HFFc6 (cell line): ENCODE measurements around the gene CNOT3. TPM values are rescaled to one million over a fixed set of nuclear protein-coding genes. Genes with fewer than 3 reads are reported as not detected.
A peak's percentile ranks its signal among the peaks of the same experiment; 100 is the strongest.

Experiments
- DNase-seq: peaks from one replicate; pipeline ENCODE4 v3.0.0-alpha.2; 2018
- H3K27ac Mint-ChIP-seq: 2 replicates; pipeline ENCODE4 v1.8.0; 2020; ENCODE audit warnings: mild to moderate bottlenecking, mixed read lengths
- H3K27me3 Mint-ChIP-seq: 2 replicates; pipeline ENCODE4 v1.8.0; 2021; ENCODE audit warnings: mild to moderate bottlenecking, moderate library complexity, mixed read lengths; ENCODE audit not compliant: insufficient read depth
- H3K36me3 Mint-ChIP-seq: 2 replicates; pipeline ENCODE4 v1.8.0; 2021; ENCODE audit warnings: low read depth, mixed read lengths
- H3K4me1 Mint-ChIP-seq: 2 replicates; pipeline ENCODE4 v1.8.0; 2020; ENCODE audit warnings: low read depth, mixed read lengths
- H3K4me3 Mint-ChIP-seq: 2 replicates; pipeline ENCODE4 v1.8.0; 2020; ENCODE audit warnings: mild to moderate bottlenecking, moderate library complexity, mixed read lengths
- H3K9me3 Mint-ChIP-seq: 2 replicates; pipeline ENCODE4 v1.8.0; 2020; ENCODE audit warnings: mild to moderate bottlenecking, mixed read lengths
- total RNA-seq, 6 experiments: library from RNA; stranded (reverse); fragmentation: NEBNext Ultra II Directional; extraction: Animal tissue kit (Norgen Biotek cat#: 25700); gene quantifications; 2 replicates in 1 of 6; 3 replicates in 5 of 6; pipeline ENCODE4 v1.2.3, GENCODE V29; 2021
- TF ChIP-seq, protein P1 (sequence below): fragments of 200-600 bp; sonication (generic); IDR thresholded peaks from 2 replicates; pipeline ENCODE4 v1.5.0; 2021; ENCODE audit warnings: antibody characterized with exemption, mild to moderate bottlenecking

The CNOT3 gene
- total RNA-seq, 6 experiments from 2014 or later = 46.4 to 65.5 (median 59.6) TPM

DNA sequence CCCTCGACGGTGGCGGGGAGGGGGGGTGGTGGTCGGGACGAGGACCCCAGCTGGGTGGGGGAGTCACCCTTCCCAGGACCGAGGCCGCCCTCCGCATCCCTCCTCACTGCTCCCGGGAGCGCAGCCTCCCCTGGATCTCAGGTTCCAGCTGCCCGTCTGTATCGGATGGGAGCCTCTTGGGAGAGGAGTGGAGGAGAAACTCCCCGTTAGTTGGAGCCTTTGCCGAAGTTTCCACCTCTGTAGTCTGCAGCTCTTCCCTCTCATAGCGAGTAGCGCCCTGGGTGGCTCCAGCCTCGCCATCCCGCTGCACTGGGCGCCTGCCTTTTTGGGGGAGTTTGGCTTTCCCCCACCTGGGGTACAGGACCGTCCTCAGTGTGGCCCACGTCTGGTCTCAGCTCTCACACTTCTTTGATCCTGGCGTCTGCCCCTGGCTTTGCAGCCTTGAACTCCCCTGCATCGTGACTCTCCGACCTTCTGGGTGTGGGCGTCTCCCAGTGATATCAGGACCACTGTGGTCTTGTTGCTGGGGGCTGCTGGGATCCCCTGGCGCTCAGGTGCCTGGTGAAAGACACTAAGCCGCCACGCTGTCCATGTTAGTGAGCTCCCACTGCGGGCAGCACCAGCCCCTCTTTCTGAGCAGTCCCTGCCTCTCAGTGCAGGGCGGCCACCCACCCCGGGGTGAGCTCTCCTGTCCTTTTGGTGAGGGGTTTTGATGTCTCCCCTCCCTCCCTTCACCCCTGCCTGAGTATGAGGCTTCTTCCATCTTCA is 1.1 kb downstream of the CNOT3 start:
- peaks cover 50% of the 10 kb centered on the region for H3K4me1 Mint-ChIP-seq
- peaks cover 2% of the 10 kb centered on the region; the same call in 1 of the 2 replicates for H3K27me3 Mint-ChIP-seq
- peak overlapping the region; percentile 91 for H3K4me3 Mint-ChIP-seq
- DNase-seq = no peak
- peaks cover 14% of the 10 kb centered on the region for H3K36me3 Mint-ChIP-seq
- TF ChIP-seq, protein P1, sequence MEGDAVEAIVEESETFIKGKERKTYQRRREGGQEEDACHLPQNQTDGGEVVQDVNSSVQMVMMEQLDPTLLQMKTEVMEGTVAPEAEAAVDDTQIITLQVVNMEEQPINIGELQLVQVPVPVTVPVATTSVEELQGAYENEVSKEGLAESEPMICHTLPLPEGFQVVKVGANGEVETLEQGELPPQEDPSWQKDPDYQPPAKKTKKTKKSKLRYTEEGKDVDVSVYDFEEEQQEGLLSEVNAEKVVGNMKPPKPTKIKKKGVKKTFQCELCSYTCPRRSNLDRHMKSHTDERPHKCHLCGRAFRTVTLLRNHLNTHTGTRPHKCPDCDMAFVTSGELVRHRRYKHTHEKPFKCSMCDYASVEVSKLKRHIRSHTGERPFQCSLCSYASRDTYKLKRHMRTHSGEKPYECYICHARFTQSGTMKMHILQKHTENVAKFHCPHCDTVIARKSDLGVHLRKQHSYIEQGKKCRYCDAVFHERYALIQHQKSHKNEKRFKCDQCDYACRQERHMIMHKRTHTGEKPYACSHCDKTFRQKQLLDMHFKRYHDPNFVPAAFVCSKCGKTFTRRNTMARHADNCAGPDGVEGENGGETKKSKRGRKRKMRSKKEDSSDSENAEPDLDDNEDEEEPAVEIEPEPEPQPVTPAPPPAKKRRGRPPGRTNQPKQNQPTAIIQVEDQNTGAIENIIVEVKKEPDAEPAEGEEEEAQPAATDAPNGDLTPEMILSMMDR = no peak
- H3K27ac Mint-ChIP-seq = peak overlapping the region; percentile 89
- no peaks in the 10 kb centered on the region for H3K9me3 Mint-ChIP-seq

DNA sequence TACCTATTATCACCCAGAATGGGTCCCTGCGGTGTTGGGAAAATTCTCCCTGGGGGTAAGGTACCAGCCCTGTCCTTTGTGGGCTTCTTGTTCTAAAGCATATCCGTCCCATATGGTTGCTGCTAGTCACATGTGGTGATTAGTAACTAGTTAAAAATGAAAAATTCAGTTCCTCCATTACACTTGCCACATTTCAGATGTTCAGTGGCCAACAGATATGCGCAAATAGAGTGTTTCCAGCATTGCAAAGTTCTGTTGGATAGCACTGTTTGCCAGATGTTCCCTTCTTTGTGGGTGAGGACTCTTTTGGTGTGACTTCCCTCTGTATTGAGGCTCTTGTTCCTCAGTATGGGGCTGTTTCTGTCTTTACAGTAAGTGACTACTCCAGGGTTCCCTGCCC is 3.8 kb downstream of the CNOT3 start:
- no peak overlapping the region for H3K4me3 Mint-ChIP-seq
- peaks cover 2% of the 10 kb centered on the region; the same call in 1 of the 2 replicates for H3K27me3 Mint-ChIP-seq
- TF ChIP-seq, protein P1 = no peak
- no peaks in the 10 kb centered on the region for H3K9me3 Mint-ChIP-seq
- H3K36me3 Mint-ChIP-seq = peaks cover 29% of the 10 kb centered on the region
- H3K27ac Mint-ChIP-seq = peak overlapping the region; percentile 54; the same call in 1 of the 2 replicates
- peak; percentile 25 for DNase-seq
- H3K4me1 Mint-ChIP-seq = peaks cover 42% of the 10 kb centered on the region

DNA sequence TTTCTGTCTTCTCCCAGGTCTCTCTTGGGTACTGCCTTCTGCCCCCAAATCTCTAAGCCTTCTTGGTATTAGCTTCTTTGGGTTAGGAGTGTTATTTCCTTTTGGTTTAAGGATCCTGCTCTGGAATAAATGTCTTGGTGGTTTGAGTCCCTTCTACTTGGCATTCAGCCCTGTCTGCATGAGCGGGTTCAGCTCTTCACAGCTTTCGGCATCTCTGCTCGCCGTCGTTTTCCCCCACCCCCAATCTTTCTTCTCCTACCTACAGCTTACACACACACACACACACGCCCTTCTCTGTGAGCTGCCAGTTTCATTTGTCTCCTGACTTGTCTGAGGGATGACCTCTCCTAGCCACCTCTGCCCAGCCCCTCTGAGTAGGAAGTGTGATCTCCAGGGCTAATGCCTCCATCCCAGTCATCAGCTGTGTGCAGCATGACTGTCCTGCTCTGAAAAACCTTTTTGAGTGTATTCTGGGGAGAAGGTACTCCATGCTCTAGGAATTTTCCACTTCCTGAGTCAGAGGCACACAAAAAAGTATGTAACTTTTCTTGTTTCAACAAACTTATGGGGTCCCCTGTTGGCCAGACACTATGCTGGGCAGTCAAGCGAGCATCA is 4.7 kb downstream of the CNOT3 start:
- Mint-ChIP-seq H3K27me3 (peaks cover 2% of the 10 kb centered on the region; the same call in 1 of the 2 replicates), H3K4me1 (peaks cover 40% of the 10 kb centered on the region), H3K9me3 (no peaks in the 10 kb centered on the region), H3K27ac (peak overlapping the region; percentile 54; the same call in 1 of the 2 replicates), H3K36me3 (peaks cover 29% of the 10 kb centered on the region), H3K4me3 (no peak overlapping the region; the same call in 1 of the 2 replicates)
- peak; percentile 56 for DNase-seq
- TF ChIP-seq, protein P1 = no peak

DNA sequence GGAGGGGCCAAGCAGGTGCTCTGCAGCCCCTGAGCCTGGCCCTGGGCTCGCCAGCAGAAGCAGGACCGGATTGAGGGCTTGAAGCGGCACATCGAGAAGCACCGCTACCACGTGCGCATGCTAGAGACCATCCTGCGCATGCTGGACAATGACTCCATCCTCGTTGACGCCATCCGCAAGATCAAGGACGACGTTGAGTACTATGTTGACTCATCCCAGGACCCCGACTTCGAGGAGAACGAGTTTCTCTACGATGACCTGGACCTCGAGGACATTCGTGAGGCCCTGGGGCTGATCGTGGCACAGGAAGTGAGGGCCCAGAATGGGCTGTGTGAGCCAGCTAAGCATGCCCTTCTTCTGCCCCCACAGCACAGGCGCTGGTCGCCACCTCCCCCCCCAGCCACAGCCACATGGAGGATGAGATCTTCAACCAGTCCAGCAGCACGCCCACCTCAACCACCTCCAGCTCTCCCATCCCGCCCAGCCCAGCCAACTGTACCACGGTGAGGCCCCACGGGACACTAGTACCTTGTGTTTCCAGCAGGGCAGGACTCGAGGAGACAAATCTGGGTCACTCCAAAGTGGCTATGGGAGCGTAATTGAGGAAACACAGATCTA is 8.1 kb downstream of the CNOT3 start:
- no peak for DNase-seq
- H3K4me1 Mint-ChIP-seq = peaks cover 21% of the 10 kb centered on the region
- H3K4me3 Mint-ChIP-seq = no peak overlapping the region
- H3K27ac Mint-ChIP-seq = no peak overlapping the region
- H3K9me3 Mint-ChIP-seq = no peaks in the 10 kb centered on the region
- TF ChIP-seq, protein P1 = no peak
- peaks cover 35% of the 10 kb centered on the region for H3K36me3 Mint-ChIP-seq
- H3K27me3 Mint-ChIP-seq = peaks cover 5% of the 10 kb centered on the region

DNA sequence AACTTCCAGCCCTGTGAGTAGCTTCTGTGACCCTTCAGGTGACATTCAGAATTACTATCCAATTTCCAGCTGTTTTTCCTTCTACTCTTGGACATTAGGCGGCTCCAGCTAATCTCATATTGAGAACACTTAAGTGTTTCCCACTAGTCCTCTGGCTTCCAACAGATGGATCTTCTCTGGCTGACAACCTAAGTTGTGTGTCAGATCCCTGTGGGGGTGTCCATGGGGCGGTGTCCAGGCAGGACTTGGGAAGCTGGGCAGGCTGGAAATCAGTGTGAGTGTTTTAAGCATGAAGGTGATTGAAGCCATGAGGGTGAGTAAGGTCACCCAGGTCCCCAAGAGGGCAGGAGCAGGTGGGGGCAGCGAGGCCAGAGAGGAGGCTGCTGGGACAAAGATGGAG is 10.1 kb downstream of the CNOT3 start:
- Mint-ChIP-seq H3K27me3 (peaks cover 4% of the 10 kb centered on the region), H3K9me3 (no peaks in the 10 kb centered on the region), H3K4me1 (peaks cover under 1% of the 10 kb centered on the region; the same call in 1 of the 2 replicates), H3K27ac (peak overlapping the region; percentile 38; the same call in 1 of the 2 replicates), H3K4me3 (no peak overlapping the region), H3K36me3 (peaks cover 28% of the 10 kb centered on the region)
- DNase-seq = no peak
- TF ChIP-seq, protein P1 = no peak
